HG03175 (cell line): ENCODE measurements around the gene JMJD8.

ENCODE experiments used
- ATAC-seq: cut with Tn5 transposase; IDR thresholded peaks from one replicate; pipeline ENCODE4 v1.9.1; 2021; ENCODE audit warnings: mild to moderate bottlenecking, moderate library complexity; ENCODE audit not compliant: unreplicated experiment

JMJD8 gene

DNA sequence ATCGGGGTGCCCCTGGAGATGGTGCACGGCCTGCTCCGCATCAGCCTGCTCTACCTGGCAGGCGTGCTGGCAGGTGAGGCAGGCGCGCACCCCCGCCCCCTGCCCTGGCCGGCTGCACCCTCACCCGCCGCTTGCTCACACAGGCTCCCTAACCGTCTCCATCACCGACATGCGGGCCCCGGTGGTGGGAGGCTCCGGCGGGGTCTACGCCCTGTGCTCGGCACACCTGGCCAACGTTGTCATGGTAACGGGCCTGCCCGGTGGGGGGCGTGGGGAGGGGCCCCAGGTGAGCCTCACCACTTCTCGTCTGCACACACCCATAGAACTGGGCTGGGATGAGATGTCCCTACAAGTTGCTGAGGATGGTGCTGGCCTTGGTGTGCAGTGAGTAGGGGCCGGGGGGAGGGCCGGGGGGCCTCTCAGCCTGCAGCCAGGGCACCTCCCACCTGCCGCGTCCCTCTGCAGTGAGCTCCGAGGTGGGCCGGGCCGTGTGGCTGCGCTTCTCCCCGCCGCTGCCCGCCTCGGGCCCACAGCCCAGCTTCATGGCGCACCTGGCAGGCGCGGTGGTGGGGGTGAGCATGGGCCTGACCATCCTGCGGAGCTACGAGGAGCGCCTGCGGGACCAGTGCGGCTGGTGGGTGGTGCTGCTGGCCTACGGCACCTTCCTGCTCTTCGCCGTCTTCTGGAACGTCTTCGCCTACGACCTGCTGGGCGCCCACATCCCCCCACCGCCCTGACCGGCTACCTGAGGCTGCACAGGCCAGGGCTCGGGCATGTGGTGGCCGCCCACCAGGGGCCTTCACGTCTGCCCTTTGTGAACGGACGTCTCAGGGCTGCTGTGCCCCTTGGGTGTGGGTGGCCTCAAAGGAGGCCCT, 6.6 kb downstream of the JMJD8 start:
- no peak for ATAC-seq

DNA sequence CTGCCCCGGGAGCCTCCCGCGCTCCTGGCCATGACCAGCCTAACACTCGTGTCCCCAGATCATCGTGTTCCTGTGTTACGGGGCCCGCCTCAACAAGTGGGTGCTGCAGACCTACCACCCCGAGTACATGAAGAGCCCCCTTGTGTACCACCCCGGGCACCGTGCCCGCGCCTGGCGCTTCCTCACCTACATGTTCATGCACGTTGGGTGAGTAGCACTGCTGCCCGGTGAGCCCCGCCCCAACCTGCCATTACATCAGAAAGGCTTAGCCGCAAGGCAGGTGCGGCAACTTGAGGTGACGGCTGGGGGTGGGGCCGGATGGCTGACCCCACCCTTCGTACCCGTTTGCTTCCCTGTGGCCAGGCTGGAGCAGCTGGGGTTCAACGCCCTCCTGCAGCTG, 7.2 kb downstream of the JMJD8 start:
- no peak for ATAC-seq

DNA sequence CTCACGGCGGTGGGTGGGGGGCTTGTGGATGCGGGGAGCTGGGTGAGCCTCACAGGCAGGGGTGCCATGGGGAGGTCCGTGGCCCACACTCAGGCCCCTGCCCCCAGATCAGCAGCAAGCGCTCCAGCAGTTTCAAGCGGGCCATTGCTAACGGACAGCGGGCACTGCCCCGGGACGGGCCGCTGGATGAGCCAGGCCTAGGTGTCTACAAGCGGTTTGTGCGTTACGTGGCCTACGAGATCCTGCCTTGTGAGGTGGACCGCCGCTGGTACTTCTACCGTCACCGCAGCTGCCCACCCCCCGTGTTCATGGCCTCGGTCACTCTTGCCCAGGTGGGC, 7.6 kb downstream of the JMJD8 start:
- ATAC-seq = no peak

DNA sequence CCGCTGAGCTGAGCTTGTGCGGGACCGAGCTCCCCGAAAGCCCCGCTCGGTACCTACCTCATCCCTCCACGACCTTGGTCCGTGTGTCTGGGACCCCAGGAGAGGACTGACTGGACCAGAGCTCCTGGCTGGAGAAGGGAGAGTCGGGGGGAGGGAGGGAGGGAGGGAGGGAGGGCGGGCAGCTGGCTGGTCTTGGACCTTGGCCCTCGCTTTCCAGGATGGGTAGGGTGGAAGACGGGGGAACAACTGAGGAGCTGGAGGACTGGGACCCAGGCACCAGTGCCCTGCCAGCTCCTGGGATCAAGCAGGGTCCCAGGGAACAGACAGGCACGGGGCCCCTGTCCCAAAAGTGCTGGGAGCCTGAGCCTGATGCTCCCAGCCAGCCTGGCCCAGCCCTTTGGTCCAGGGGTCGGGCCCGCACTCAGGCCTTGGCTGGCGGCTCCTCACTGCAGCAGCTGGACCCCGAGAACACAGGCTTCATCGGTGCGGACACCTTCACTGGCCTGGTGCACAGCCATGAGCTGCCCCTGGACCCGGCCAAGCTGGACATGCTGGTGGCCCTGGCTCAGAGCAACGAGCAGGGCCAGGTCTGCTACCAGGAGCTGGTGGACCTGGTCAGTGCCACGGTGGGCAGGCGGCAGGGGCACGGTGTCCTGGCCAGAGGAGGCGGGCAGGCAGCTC, 8.1 kb downstream of the JMJD8 start:
- no peak for ATAC-seq

DNA sequence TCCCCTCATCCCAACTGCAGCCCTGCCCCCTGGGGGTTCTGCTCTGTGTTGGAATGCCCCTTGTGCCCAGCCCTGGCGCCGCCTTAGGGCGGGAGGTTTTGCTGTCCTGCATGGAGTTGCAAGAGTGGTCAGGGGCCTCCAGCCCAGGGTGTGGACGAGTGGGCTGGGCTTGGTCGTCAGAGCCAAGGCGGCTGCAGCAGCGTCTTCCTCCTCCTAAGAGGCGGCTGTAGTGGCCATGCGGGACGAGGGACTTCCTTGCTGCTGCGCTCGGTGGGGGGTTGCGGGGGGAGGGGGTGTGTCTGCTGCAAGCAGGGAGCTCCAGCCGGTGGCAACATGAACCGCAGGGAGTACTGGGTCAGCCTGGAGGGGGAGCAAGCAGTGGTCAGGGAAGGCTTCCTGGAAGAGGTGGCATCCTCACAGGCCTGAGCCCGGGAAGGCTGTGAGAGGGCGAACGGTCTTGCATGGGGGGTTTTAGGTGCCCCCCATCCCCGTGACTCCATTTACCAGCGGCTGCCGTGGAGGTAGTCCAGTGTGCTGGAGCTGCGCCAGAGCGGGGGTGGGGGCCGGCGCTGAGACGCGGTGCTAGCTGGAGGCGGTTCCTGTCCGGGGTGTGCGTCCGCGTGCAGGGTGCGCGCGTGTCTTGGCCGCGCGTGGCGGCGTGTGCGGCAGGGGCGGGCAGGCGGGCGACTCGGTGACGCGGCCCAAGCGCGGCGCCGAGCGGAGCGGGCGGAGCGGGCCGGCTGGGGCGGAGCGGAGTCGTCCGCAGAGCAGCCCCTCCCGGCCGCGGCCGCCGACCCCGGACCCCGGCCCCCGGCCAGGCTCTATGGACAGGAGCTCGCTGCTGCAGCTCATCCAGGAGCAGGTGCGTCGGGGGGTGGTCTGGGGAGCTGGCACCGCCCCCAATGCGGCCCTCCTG, 8.9 kb downstream of the JMJD8 start, which contains the start of gene RHBDL1:
RHBDL1 (plus strand) TSS at position 704 of the 916 bp plus-strand sequence; CDS start at position 824, 120 bp downstream.
- no peak for ATAC-seq

DNA sequence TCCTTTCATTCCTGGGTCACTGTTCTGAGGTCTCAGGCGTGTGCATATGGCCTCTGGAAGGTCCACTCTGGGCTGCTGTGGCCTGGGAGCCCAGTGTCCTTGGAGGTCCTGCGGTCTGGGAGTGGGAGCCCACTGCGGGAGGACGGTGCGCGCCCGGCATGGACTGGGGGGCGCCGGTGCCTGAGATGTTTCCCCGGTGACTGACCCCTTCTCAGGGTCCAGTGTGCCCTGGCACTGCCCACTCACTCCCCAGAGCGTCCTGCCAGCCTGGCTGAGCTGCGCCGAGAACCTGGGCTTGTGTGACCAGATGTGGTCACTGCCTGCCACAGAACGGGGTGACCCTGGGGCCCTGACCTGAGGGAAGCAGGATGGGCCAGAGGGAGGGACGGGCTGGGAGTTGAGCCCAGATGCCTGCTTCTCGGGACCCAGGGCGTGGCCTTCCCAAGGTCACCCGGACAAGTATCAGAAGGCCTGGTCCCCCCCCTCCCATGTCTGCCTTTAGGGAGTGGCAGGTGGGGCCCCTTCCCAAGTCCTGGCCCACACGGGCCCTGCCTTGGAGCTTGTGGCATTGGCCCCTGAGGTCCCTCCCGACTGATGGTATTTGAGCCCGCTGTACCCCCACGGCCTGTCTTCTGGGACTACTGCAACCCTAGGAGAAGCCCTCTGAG, 9.8 kb downstream of the JMJD8 start:
- ATAC-seq = no peak

DNA sequence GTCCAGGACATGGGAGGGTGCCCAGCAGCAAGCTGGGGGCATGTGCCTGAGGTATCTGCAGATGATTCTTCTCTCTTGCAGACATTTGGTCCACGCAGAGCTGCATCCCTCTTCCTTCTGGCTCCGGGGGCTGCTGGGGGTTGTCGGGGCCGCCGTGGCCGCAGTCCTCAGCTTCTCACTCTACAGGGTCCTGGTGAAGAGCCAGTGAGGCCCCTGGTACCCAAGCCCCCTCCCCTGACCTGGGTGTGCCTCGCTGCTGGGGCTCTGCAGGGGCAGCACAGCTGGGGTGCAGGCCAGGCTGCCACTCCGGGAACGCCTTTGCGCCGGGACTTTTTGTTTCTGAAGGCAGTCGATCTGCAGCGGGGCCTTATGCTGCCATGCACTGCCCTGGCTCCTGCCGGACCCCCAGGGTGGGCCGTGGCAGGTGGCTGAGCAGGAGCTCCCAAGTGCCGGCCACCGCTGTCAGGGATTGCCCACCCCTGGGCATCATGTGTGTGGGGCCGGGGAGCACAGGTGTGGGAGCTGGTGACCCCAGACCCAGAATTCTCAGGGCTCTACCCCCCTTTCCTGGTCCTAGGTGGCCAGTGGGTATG, 10.6 kb downstream of the JMJD8 start:
- ATAC-seq = no peak

DNA sequence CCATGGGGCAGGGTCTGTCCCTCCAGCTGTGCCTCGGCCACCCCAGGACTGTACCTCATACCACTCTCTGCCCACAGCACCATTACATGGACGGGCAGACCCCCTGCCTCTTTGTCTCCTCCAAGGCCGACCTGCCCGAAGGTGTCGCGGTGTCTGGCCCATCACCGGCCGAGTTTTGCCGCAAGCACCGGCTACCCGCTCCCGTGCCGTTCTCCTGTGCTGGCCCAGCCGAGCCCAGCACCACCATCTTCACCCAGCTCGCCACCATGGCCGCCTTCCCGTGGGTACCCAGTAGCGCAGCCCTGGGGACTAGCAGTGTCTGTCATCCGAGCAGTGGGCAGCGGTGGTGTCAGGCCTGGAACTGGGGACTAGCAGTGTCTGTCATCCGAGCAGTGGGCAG, 11.3 kb downstream of the JMJD8 start:
- no peak for ATAC-seq

DNA sequence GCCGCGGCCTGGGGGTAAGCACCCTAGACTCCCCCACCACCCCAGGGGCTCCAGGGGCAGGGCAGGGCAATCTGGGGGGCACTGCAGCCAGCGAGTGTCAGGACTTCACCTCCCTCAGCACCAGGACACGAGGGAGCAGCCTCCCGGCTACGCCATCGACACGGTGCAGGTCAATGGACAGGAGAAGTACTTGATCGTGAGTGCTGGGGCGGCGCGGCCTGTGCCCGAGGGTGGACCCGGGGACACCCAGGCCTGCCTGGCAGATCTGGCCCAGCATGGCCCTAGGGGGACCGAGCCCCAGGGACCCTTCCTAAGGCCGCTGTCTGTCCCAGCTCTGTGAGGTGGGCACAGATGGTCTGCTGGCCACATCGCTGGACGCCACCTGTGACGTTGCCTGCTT, 11.8 kb downstream of the JMJD8 start:
- ATAC-seq = no peak

DNA sequence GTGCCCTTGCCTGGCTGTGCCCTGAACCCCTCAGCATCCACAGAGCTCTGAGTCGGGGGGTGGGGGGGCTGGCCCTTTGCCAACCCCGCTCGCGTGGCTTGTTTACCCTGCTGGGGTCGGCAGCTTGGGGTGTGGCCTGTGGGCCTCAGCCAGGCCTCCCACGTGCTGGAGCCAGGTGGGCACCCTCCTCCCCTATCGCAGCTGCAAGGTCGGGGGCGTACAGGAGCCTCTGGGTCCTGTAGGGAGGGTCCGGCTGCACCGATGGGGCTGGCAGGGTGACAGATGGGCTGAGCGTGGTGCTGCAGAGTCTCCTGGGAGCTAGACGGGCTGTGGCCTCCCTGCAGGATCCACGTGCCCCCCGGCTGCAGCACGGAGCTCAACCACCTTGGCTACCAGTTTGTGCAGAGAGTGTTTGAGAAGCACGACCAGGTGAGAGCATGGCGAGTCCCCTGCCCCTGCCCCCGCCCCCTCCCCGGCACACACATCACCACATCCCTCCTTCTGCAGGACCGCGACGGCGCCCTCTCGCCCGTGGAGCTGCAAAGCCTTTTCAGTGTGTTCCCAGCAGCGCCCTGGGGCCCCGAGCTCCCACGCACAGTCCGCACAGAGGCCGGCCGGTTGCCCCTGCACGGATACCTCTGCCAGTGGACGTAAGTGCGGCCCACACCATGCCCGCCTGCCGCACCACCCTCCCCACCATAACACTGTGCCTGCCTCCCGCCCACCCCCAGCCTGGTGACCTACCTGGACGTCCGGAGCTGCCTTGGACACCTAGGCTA, 12.6 kb downstream of the JMJD8 start:
- no peak for ATAC-seq

DNA sequence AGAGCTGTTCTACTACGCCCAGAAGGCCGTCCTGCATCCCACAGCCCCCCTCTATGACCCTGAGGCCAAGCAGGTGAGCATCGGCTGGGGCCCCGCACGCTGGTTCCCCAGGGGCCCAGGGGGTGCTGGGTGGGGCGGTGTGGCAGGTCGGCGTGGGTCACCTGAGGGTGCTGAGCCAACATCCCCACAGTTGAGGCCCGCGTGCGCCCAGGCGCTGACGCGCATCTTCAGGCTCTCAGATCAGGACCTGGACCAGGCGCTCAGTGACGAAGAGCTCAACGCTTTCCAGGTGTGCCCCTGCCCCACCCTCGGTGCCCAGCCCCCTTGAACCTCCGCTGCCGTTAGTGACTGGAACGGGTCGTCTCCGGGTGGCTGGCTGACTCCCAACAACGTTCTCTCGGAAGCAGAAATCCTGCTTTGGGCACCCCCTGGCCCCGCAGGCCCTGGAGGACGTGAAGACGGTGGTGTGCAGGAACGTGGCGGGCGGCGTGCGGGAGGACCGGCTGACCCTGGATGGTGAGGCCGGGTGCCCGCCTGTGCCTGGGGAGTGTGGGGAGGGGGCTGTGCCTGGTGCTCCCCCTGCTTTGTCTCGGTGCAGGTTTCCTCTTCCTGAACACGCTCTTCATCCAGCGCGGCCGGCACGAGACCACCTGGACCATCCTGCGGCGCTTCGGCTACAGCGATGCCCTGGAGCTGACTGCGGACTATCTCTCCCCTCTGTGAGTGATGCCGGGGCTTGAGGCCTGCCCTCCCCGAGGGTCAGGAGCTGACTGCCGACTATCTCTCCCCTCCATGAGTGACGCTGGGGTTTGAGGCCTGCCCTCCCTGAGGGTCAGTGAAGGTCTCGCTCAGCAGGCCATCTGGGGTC, 13.4 kb downstream of the JMJD8 start:
- ATAC-seq = no peak

DNA sequence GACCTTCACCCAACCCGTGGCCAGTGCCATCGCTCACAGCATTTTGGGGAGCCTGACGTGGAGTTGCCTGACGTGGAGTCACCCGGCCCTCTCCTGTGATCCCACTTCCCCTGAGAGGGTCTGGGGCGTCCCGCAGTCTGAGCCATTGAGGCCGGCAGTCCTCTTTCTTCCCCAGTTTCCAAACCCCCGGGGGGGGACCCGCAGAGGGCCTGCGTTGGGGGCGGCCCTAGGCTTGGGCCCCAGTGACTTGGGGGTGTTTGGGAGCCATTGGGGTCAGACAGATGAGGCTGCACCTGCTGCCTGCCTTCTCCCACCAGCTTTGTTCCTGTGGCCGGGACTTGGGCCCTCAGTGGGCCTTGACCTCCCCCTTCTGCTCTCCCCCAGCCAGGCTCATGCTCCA, 14.5 kb downstream of the JMJD8 start:
- ATAC-seq = no peak

DNA sequence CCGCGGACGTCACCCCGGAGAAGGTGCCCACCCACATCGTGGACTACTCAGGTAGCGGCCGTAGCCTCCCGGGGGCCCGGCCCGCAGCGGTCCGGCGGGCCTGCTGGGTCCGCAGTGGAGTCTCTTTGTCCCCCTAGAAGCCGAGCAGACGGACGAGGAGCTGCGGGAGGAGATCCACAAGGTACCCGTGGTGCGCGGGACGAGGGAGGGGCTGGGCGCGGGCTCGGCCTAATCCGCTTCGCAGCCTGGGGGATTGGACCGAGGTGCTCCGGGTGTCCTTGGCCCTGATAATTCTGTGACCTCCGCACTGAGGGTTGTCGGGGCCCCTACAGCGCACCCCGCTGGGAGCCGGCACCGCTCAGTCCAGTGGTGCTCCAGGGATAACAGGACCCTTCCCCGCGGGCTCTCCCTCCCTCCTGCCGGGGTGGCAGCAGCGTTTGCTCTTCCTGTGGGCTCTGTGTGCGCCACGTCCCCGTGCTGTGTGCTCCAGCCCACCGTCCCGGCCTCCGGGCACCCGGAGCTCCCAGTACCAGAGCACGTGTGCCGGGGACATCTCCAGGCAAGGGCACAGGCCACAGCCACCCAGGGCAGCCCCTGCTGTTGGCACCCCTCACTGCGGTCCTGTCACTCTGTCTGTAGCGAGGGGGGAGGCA, 15.5 kb downstream of the JMJD8 start:
- peak; percentile 17 for ATAC-seq

DNA sequence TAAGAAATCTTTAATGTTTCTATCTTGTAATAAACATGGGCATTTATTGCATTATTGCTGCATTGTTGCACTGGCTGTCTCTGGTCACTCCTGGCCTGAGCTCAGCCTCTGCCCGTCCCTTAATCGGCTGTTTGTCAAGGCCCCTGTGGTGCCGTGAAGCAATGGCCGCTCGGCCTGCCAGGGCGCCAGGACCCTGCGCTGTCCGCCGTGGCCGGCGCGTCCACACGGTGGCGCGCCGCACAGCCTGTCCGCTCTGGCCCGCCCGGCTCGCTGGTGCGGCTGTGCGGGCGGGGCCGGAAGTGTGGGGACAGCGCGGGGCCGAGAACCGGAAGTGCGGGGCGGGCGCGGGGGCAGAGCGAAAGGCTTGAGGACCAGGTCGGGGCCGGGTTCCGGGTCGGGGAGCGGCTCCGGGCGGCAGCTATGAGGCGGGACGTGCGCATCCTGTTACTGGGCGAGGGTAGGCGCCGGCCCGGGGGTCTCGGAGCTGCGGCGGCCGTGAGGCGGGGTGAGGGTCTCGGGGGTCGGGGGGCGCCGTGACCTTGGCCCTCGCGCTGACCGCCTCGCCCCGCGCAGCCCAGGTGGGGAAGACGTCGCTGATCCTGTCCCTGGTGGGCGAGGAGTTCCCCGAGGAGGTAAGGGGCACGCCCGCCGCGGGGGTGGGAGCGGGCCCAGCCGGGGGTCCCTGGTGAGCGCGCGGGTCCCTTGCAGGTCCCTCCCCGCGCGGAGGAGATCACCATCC, 16.2 kb downstream of the JMJD8 start, which contains the start of gene RHOT2:
RHOT2 (plus strand) TSS at position 353 of the 739 bp plus-strand sequence; CDS start at position 421, 68 bp downstream.
- peak; percentile 89 for ATAC-seq

DNA sequence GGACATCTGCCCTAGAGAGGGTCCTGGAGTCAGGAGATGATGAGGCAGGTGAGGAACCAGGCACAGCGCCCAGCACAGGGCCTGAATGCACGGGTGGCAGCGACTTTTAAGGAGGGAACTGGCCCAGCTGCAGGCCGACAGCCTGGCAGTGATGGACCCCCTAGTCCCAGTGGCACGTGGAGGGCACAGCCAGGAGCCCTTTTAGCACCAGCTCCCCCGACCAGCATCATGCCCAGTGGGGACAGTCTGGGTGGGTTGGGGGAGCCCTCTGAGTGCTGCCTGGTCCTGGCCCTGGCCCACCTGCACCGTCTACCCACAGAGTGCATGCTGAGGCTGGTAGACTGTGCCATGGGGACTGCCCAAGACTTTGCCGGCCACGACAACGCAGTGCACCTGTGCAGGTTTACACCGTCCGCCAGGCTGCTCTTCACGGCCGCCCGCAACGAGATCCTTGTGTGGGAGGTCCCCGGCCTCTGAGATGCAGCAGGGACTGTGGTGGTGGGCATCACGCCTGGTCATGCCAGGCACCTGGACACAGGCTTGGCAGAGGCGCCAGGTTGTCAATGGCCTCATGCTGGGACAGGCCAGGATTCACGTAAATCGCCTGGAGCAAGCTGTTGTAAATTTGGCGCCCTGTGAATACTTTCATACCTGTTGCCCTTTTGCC, 16.9 kb downstream of the JMJD8 start:
- no peak for ATAC-seq

DNA sequence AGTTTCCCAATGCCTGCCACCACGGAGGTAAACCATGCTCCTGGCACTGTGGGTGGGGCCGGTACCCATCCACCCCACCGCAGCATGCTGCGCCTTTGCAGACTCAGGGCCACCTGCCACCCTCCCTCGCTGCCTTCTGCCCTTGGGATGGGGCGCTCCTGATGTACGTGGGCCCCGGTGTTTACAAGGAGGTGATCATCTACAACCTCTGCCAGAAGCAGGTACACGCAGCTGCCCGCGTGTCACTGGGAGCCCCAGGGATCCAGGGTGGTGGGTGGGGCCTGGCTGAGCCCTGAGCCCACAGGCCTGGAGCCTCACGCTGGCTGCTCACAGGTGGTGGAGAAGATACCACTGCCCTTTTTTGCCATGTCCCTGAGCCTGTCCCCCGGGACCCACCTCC, 17.6 kb downstream of the JMJD8 start:
- ATAC-seq = no peak

DNA sequence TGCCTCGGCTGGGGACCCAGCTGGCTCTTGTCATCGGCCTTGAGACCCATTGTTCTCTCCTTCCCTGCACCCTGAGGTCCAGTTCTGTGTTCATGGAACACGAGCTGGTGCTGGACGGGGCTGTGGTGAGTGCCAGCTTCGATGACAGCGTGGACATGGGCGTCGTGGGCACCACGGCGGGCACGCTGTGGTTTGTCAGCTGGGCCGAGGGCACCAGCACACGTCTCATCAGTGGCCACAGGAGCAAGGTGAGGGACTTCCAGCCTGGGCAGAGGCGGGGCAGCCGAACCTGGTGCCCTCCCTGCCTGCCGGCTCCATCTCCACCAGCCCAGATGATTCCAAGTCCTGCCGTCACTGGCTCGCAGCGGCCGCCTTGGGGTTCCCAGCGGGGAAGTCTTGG, 21.5 kb downstream of the JMJD8 start:
- no peak for ATAC-seq
